Measurements from ENCODE around the gene CHD9. TPM values are rescaled to one million over a fixed set of nuclear protein-coding genes. Genes with fewer than 3 reads are reported as not detected.
"Not testable (repeated sequence)": the region's sequence is repeated elsewhere in the genome, so short reads cannot be mapped to it uniquely, and the experiment has no call there.

The CHD9 gene
- total RNA-seq, 2 donors from 2014 or later = 29.2 to 38.1 TPM

DNA sequence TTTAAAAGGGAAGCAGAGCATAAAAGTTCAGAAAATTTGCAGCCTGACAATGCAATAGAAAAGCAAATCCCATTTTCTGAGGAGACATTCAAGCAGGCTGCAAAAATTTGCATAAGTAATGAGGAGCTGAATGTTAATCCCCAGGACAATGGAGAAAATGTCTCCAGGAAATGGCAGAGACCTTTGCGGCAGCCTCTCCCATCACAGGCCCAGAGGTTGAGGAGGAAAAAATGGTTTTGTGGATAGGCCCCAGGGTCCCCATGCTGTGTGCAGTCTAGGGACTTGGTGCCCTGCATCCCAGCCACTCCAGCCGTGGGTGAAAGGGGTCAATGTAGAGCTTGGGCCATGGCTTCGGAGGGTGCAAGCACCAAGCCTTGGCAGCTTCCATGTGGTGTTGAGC is 19.5 kb downstream of the CHD9 start:
- not testable (repeated sequence) for H3K27me3 Mint-ChIP-seq; H3K36me3 Mint-ChIP-seq; ATAC-seq; H3K27ac Mint-ChIP-seq; H3K9me3 Mint-ChIP-seq; DNase-seq (ENCODE audit: low spot score); H3K4me3 Mint-ChIP-seq
- peaks cover 11 to 29% of the 10 kb centered on the region in 2 donors for H3K4me1 Mint-ChIP-seq (ENCODE audit: low read depth in 2 of 2)

GRCh38 chr16:53075461-53075860 is 20.7 kb downstream of the CHD9 start:
- H3K27ac Mint-ChIP-seq; H3K36me3 Mint-ChIP-seq; H3K9me3 Mint-ChIP-seq; ATAC-seq; DNase-seq (ENCODE audit: low spot score); H3K27me3 Mint-ChIP-seq; H3K4me3 Mint-ChIP-seq: not testable (repeated sequence)
- peaks cover 1 to 17% of the 10 kb centered on the region in 2 donors for H3K4me1 Mint-ChIP-seq (ENCODE audit: low read depth in 2 of 2)

DNA sequence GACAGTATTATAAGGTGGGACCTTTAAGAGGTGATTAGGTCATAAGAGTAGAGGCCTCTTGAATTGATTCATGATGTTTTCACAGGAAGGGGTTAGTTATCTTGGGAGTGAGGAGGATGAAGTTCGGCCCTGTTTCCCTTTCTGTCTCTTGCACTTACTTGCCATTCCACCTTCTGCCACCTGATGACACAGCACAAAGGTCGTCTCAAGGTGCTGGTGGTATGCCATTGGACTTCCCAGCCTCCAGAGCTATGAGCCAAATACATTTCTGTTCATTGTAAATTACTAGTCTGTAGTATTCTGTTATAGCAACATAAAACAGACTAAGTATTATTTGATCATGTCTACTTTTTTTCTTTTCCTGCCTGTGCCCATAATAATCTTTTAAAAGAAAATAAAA is 23.5 kb downstream of the CHD9 start:
- Mint-ChIP-seq H3K27me3 (no peaks in the 10 kb centered on the region), H3K36me3 (no peaks in the 10 kb centered on the region), H3K27ac (no peak overlapping the region), H3K4me1 (ENCODE audit: low read depth in 2 of 2) (peaks cover 5 to 18% of the 10 kb centered on the region in 2 donors), H3K4me3 (no peak overlapping the region), H3K9me3 (no peaks in the 10 kb centered on the region)
- DNase-seq (ENCODE audit: low spot score) (no peak), ATAC-seq (no peak)

DNA sequence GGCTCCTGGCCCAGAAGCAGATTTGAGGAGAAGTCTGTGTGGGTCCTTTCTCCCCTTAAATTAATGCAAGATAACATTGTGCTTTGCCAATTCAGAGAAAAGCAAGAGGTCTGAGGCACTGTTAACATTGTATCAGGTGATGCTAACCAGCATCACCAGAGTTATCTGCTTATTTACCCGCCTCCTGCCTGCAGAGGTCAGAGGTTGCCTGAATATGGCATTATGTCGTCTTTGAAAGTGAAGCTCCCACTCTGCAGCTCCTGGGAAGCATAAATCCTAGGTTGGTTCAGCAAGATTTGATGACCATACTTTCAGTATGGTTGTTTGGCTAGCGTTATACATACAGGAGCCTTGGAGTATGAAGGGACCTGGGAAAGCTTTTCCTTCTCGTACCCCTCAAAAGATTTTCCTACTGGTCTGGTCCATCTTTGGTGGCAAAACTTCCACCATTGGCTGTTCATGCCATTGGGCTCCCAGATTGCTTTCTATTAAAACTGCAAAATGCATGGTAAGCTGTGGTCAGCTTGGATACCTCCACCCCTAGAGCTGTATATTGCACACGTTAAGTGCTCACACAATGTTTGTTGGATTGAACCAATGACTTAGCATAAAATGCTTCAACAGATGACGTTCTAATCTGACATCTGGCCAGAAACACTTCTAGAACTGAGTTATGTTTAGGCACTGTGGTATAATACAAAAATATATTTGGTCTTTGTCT is 24.1 kb downstream of the CHD9 start:
- Mint-ChIP-seq H3K4me3 (no peak overlapping the region), H3K36me3 (no peaks in the 10 kb centered on the region), H3K27me3 (no peaks in the 10 kb centered on the region), H3K27ac (no peak overlapping the region), H3K4me1 (ENCODE audit: low read depth in 2 of 2) (peaks cover 5 to 20% of the 10 kb centered on the region in 2 donors), H3K9me3 (no peaks in the 10 kb centered on the region)
- DNase-seq (ENCODE audit: low spot score) = no peak
- ATAC-seq = no peak

DNA sequence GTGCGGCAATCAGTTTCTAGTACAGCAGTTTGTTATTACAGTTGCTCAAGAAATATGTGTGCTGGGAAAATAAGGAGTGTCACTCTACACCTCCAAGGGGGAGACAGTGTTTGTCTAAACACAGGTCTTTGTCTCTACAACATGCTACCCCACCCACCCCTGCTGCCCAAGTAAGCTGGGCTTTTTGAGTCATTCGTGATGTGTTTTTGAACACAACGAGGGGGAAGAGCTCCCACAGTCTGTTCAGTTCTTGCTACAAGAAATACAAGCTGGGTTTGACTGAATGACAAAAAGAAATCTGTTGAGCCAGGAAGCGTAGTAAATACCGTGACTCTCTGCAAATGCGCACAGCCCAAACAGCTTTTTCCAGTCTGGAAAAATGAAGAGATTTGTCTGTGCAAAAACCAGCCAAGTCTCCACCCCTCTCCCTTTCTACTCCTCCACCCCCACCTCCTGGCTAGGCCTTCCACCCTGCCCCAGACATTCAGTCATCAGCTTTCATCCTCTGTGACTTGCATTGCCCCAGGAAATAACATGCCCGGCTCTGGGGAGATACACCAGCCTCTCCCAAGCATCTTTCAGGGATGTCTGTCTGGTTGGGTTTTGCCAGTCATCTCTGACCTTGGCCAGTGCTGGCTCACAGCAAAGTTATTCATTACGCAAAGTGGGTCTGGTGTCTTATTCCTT is 25.7 kb downstream of the CHD9 start:
- ATAC-seq (no peak), DNase-seq (ENCODE audit: low spot score) (no peak)
- no peaks in the 10 kb centered on the region for H3K27me3 Mint-ChIP-seq
- H3K27ac Mint-ChIP-seq = no peak overlapping the region
- H3K36me3 Mint-ChIP-seq = no peaks in the 10 kb centered on the region
- no peaks in the 10 kb centered on the region for H3K9me3 Mint-ChIP-seq
- peaks cover 5 to 21% of the 10 kb centered on the region in 2 donors for H3K4me1 Mint-ChIP-seq (ENCODE audit: low read depth in 2 of 2)
- H3K4me3 Mint-ChIP-seq = no peak overlapping the region

DNA sequence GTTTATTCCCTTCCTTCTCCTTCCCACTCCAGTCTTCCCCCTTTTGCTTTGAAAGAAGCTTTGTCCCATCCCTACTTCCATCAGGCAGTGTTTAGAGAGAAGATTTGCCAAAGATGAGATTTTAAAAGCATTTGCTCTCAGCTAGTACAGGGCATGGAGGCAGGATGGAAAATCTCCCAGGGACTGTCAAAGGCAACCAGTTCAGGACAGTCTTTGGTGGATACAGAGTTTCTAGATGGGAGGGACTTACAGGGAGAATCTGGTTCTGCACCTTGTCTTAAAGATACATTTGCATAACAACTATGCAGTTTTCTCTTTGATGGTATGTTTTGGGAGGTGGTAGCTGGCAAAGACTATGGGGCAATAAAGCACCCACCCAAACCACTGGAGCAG is 26.2 kb downstream of the CHD9 start:
- DNase-seq (ENCODE audit: low spot score) (no peak), ATAC-seq (no peak)
- H3K9me3 Mint-ChIP-seq = no peaks in the 10 kb centered on the region
- no peak overlapping the region for H3K27ac Mint-ChIP-seq
- H3K4me1 Mint-ChIP-seq (ENCODE audit: low read depth in 2 of 2) = peaks cover 5 to 25% of the 10 kb centered on the region in 2 donors
- no peaks in the 10 kb centered on the region for H3K27me3 Mint-ChIP-seq
- H3K36me3 Mint-ChIP-seq = no peaks in the 10 kb centered on the region
- H3K4me3 Mint-ChIP-seq = no peak overlapping the region

DNA sequence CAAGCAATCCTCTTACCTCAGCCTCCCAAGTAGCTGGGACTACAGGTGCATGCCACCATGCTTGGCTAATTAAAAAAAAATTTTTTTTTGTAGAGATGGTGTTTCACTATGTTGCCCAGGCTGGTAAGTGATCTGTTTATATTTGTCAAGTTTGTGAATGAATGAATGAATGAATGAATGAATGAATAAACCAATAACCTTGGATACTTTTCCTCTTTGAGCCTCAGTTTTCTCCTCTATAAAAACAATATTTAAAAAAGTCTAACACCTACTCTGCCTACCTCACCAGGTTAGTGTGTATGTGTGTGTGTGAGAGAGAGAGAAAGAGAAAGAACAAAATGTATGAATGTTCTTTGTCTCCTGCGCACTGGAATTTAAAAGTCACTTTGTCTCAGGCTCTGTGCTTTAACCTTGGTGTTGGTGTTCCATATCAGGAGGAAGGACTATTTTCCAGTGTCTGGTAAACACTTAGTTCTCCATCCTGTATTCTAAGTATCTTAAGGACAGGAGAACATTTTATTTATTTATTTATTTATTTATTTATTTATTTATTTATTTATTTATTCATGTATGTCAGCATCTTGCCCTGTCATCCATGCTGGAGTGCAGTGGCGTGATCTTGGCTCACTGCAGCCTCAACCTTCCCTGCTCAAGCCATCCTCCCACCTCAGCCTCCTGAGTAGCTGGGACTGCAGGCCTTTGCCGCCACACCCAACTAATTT is 27.1 kb downstream of the CHD9 start:
- Mint-ChIP-seq H3K4me1 (ENCODE audit: low read depth in 2 of 2) (peaks cover 5 to 25% of the 10 kb centered on the region in 2 donors), H3K9me3 (no peaks in the 10 kb centered on the region), H3K27me3 (no peaks in the 10 kb centered on the region), H3K4me3 (no peak overlapping the region), H3K36me3 (no peaks in the 10 kb centered on the region), H3K27ac (no peak overlapping the region)
- DNase-seq (ENCODE audit: low spot score) (no peak), ATAC-seq (no peak)

GRCh38 chr16:53082509-53082908 is 27.7 kb downstream of the CHD9 start:
- Mint-ChIP-seq H3K4me3 (no peak overlapping the region), H3K9me3 (no peaks in the 10 kb centered on the region), H3K27ac (no peak overlapping the region), H3K4me1 (ENCODE audit: low read depth in 2 of 2) (peaks cover 5 to 25% of the 10 kb centered on the region in 2 donors), H3K27me3 (no peaks in the 10 kb centered on the region), H3K36me3 (no peaks in the 10 kb centered on the region)
- ATAC-seq (no peak), DNase-seq (ENCODE audit: low spot score) (no peak)

DNA sequence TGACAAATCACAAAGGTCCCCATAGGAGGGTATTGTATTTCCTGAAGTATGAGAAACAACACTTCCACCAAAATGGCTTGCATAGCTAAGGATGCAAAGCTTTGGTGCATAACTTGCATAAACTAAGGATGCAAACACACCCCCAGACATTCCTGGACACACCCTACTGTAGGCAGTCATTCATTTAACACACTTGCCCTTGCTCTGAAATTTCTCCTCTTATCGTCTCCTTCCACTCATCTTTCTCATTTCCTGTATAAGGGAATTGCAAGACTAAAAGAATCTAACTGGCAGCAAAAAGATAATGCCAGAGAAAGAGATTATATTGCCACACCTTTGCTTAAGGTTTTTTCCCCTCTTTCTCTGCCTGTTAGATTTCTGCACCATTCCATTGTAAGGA is 28.3 kb downstream of the CHD9 start:
- ATAC-seq (no peak), DNase-seq (ENCODE audit: low spot score) (no peak)
- no peaks in the 10 kb centered on the region for H3K36me3 Mint-ChIP-seq
- H3K4me3 Mint-ChIP-seq = no peak overlapping the region
- H3K4me1 Mint-ChIP-seq (ENCODE audit: low read depth in 2 of 2) = peaks cover 5 to 22% of the 10 kb centered on the region in 2 donors
- H3K27me3 Mint-ChIP-seq = no peaks in the 10 kb centered on the region
- no peaks in the 10 kb centered on the region for H3K9me3 Mint-ChIP-seq
- no peak overlapping the region for H3K27ac Mint-ChIP-seq

DNA sequence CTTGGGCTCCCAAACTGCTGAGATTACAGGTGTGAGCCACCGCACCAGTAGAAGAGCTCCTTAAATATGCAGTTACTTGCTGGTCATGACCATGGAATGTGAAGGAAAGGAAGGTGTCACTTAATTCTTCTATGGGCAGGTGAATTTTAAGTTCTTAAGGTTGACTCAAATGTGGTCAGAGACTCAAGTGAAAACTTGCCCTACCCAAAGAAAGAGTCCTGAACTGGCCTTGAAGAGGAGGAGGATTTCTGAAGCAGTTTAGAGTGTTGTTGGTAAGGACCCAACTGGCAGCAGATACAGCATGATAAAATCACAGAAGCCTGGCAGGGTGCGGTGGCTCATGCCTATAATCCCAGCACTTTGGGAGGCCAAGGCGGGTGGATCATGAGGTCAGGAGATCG is 29.4 kb downstream of the CHD9 start:
- no peak for DNase-seq (ENCODE audit: low spot score)
- no peak overlapping the region for H3K27ac Mint-ChIP-seq
- no peaks in the 10 kb centered on the region for H3K9me3 Mint-ChIP-seq
- no peak overlapping the region for H3K4me3 Mint-ChIP-seq
- no peaks in the 10 kb centered on the region for H3K36me3 Mint-ChIP-seq
- no peaks in the 10 kb centered on the region for H3K27me3 Mint-ChIP-seq
- peaks cover 5 to 15% of the 10 kb centered on the region in 2 donors for H3K4me1 Mint-ChIP-seq (ENCODE audit: low read depth in 2 of 2)
- no peak for ATAC-seq

DNA sequence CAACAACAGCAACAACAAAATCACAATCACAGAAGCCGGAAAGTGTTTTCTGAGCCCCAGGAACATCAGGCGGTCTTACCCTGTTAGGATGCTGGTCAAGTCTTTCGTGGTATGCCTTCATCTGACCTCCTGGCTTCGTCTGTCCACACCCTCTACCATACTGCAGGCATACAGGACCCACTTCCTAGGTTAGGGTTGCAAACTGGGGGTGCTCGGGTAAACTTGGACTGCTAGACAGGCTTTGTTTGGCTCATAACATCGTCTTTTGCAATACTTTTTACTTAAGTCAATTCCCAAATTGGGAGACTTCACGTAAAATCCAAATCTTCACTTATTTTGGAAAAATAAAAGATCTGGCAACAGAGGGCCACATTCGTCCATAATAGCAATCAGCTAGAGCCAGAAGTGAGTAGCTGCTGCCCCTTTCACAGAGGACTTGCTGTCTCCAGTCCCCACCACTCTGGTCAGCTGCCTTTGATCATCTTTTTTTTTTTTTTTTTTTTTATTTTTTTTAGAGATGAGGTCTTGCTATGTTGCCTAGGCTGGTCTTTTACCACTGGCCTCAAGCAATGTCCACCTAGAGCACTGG is 30.0 kb downstream of the CHD9 start:
- no peak for DNase-seq (ENCODE audit: low spot score)
- H3K4me3 Mint-ChIP-seq = no peak overlapping the region
- no peaks in the 10 kb centered on the region for H3K9me3 Mint-ChIP-seq
- H3K27me3 Mint-ChIP-seq = no peaks in the 10 kb centered on the region
- peaks cover 11 to 19% of the 10 kb centered on the region in 2 donors for H3K4me1 Mint-ChIP-seq (ENCODE audit: low read depth in 2 of 2)
- H3K36me3 Mint-ChIP-seq = no peaks in the 10 kb centered on the region
- H3K27ac Mint-ChIP-seq = no peak overlapping the region
- ATAC-seq = no peak

DNA sequence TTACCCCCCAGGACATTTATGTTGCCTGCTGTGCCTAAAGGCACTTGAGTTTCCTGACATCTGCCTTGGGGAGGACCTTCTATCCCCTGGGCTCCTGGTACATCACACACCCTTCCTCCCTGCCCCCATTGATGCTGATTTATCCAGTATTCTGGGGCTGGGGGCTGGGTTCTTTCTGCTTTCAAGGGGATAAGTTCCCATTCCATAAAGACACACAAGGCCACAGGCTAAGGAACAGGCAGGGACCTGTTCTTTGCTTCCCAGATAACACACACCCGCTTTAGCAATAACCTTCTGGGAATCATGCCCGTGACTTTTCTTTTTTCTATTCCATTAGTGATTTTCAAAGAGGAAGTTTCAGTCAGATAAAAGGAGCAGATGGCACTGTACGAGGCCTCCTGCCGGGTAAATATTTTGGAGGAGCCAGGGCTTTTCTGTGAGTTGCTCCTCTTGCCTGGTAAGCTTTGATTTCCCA is 30.6 kb downstream of the CHD9 start:
- ATAC-seq (no peak), DNase-seq (ENCODE audit: low spot score) (no peak)
- no peaks in the 10 kb centered on the region for H3K9me3 Mint-ChIP-seq
- no peak overlapping the region for H3K27ac Mint-ChIP-seq
- H3K27me3 Mint-ChIP-seq = no peaks in the 10 kb centered on the region
- peaks cover 16 to 25% of the 10 kb centered on the region in 2 donors for H3K4me1 Mint-ChIP-seq (ENCODE audit: low read depth in 2 of 2)
- no peaks in the 10 kb centered on the region for H3K36me3 Mint-ChIP-seq
- H3K4me3 Mint-ChIP-seq = no peak overlapping the region

- ATAC-seq (no peak), DNase-seq (ENCODE audit: low spot score) (no peak)
- H3K4me1 Mint-ChIP-seq (ENCODE audit: low read depth in 2 of 2) = peaks cover 22 to 31% of the 10 kb centered on the region in 2 donors
- peaks cover 0 to 2% of the 10 kb centered on the region in 2 donors for H3K27me3 Mint-ChIP-seq
- no peak overlapping the region for H3K27ac Mint-ChIP-seq
- H3K36me3 Mint-ChIP-seq = no peaks in the 10 kb centered on the region
- H3K4me3 Mint-ChIP-seq = no peak overlapping the region
- H3K9me3 Mint-ChIP-seq = no peaks in the 10 kb centered on the region
Measured at GRCh38 chr16:53085931-53086421, 31.2 kb downstream of the CHD9 start.
